Astrocyte of the cerebellum (primary cell): ENCODE results near the gene KLHL24.
A peak's percentile ranks its signal among the peaks of the same experiment; 100 is the strongest.
"Not testable (repeated sequence)": the region's sequence is repeated elsewhere in the genome, so short reads cannot be mapped to it uniquely, and the experiment has no call there.

ENCODE experiments used
- DNase-seq: peaks from one replicate; pipeline ENCODE4 v3.0.0-alpha.2; 2011; ENCODE audit warnings: low read depth
- H3K4me3 ChIP-seq: 2 replicates; pipeline ENCODE4 v1.5.1; 2011; ENCODE audit warnings: mild to moderate bottlenecking, low read depth, low read length, moderate library complexity
- in situ Hi-C: cut with HindIII; loops from 2 replicates; pipeline ENCODE4 v1.10.0; 2017; ENCODE audit warnings: low sequenced_read_pairs
- TF ChIP-seq, protein P1 (sequence below): IDR thresholded peaks from 2 replicates; pipeline ENCODE4 v1.5.1; 2012; ENCODE audit warnings: low read length, low read depth, moderate library complexity, mild to moderate bottlenecking; ENCODE audit errors: missing control alignments

The KLHL24 gene

GRCh38 chr3:183664913-183665381, 29.5 kb downstream of the KLHL24 start:
- peak; percentile 95 for DNase-seq
- TF ChIP-seq, protein P1, sequence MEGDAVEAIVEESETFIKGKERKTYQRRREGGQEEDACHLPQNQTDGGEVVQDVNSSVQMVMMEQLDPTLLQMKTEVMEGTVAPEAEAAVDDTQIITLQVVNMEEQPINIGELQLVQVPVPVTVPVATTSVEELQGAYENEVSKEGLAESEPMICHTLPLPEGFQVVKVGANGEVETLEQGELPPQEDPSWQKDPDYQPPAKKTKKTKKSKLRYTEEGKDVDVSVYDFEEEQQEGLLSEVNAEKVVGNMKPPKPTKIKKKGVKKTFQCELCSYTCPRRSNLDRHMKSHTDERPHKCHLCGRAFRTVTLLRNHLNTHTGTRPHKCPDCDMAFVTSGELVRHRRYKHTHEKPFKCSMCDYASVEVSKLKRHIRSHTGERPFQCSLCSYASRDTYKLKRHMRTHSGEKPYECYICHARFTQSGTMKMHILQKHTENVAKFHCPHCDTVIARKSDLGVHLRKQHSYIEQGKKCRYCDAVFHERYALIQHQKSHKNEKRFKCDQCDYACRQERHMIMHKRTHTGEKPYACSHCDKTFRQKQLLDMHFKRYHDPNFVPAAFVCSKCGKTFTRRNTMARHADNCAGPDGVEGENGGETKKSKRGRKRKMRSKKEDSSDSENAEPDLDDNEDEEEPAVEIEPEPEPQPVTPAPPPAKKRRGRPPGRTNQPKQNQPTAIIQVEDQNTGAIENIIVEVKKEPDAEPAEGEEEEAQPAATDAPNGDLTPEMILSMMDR, result no peak
- in situ Hi-C loops, result no loop called here
- no peak overlapping the region for H3K4me3 ChIP-seq

- H3K4me3 ChIP-seq, result no peak overlapping the region
- in situ Hi-C loops, result no loop called here
- TF ChIP-seq, protein P1, result no peak
- DNase-seq, result no peak
Observed at GRCh38 chr3:183680061-183680460, 44.6 kb downstream of the KLHL24 start.

DNA sequence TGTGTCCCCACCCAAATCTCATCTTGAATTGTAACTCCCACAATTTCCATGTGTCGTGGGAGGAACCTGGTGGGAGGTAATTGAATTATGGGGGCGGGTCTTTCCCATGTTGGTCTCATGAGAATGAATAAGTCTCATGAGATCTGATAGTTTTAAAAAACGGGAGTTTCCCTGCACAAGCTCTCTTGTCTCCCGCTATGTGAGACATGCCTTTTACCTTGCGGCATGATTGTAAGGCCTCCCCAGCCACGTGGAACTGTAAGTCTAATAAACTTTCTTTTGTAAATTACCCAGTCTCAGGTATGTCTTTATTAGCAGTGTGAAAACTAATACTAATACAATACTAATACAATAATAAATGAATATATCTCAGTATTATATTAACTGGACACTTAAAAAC, 52.3 kb downstream of the KLHL24 start:
- in situ Hi-C loops, result no loop called here
- TF ChIP-seq, protein P1, result no peak
- no peak for DNase-seq
- H3K4me3 ChIP-seq, result no peak overlapping the region

- TF ChIP-seq, protein P1, result no peak
- H3K4me3 ChIP-seq, result no peak overlapping the region
- in situ Hi-C loops, result no loop called here
- no peak for DNase-seq
Observed at GRCh38 chr3:183688874-183689273, 53.5 kb downstream of the KLHL24 start.

GRCh38 chr3:183689621-183690020, 54.2 kb downstream of the KLHL24 start:
- DNase-seq, H3K4me3 ChIP-seq, in situ Hi-C loops: not testable (repeated sequence)

DNA sequence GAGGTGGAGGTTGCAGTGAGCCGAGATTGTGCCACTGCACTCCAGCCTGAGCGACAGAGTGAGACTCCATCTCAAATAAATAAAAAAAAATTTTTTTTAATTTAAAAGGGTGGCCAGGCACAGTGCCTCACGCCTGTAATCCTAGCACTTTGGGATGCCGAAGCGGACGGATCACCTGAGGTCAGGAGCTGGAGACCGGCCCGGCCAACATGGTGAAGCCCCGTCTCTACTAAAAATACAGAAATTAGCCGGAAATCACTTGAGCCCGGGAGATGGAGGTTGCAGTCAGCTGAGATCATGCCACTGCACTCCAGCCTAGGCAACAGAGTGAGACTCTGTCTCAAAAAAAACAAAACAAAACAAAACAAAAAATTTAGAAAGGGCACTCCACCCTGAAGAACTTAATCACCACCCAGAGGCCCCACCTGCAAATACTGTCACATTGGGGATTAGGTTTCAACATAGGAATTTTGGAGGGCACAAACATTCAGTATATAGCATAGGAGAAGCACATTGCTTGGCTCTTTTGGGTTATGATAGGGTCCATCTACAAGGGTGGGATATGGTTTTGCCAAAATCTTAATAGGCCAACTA, 55.1 kb downstream of the KLHL24 start:
- no peak overlapping the region for H3K4me3 ChIP-seq
- DNase-seq, result no peak
- TF ChIP-seq, protein P1, result no peak
- in situ Hi-C loops, result no loop called here

- in situ Hi-C loops, result no loop called here
- TF ChIP-seq, protein P1, result no peak
- no peak for DNase-seq
- no peak overlapping the region for H3K4me3 ChIP-seq
Observed at GRCh38 chr3:183692436-183692835, 57.0 kb downstream of the KLHL24 start.
